ENCODE results near the gene RILPL1.
"Not testable (repeated sequence)": the region's sequence is repeated elsewhere in the genome, so short reads cannot be mapped to it uniquely, and the experiment has no call there.

Gene RILPL1

GRCh38 chr12:123494124-123494851 is 39.2 kb downstream of the RILPL1 start:
- DNase-seq (ENCODE audit: low read depth in 2 of 2) = no peak

DNA sequence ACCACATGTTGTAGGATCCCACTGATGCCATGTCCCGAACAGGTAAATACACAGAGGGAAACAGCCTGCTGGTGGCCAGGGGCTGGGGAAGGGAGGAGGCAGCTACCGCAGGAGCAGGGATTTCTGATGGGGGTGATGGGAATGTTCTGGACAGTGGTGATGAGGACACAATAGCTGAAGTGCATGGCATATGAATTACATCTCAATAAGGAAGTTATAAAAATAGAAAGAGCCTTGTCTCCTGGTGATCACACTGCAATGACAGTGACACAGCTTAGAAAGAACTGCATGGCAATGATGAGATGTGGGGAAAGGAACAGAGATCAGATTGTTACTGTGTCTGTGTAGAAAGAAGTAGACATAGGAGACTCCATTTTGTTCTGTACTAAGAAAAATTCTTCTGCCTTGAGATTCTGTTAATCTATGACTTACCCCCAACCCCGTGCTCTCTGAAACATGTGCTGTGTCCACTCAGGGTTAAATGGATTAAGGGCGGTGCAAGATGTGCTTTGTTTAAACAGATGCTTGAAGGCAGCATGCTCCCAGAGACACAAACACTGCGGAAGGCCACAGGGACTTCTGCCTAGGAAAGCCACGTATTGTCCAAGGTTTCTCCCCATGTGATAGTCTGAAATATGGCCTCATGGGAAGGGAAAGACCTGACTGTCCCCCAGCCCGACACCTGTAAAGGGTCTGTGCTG is 41.0 kb downstream of the RILPL1 start:
- not testable (repeated sequence) for DNase-seq (ENCODE audit: low read depth in 2 of 2)

DNA sequence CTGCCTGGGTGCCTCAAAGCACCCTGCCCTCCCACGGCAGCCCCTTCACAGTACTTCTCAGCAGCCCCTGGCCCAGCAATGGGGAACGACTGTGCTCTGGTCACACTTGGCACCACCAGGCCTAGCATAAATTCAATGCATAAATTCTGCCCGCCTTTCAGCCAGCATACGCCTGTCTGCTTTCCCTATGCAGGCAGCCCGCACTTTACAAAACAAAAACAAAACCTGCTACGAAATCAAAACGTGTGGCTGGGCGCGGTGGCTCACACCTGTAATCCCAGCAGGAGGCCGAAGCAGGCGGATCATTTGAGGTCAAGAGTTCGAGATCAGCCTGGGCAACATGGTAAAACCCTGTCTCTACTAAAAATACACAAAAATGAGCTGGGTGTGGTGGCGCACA is 42.0 kb downstream of the RILPL1 start:
- no peak for DNase-seq (ENCODE audit: low read depth in 2 of 2)

GRCh38 chr12:123491056-123491455 is 42.5 kb downstream of the RILPL1 start:
- DNase-seq (ENCODE audit: low read depth in 2 of 2) = no peak

DNA sequence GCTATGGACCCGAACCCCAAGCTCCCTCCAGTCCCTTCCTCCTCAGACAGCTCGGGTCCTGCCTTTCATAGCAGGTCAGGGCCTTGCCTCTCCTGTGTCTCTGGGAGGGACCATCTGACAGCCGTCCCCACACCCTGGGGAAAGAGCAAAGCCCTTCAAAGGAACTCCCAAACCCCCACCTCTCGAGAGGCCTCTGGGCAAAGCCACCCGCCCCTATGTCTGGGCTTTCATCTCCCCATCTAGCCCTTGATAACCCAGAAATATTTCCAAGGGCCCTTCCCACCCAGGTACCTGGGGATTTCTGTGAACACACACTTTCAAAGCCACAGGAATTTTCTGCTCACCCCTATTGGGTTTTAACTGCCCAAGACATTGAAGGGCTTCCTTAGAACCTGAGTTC is 43.4 kb downstream of the RILPL1 start:
- DNase-seq (ENCODE audit: low read depth in 2 of 2) = no peak

DNA sequence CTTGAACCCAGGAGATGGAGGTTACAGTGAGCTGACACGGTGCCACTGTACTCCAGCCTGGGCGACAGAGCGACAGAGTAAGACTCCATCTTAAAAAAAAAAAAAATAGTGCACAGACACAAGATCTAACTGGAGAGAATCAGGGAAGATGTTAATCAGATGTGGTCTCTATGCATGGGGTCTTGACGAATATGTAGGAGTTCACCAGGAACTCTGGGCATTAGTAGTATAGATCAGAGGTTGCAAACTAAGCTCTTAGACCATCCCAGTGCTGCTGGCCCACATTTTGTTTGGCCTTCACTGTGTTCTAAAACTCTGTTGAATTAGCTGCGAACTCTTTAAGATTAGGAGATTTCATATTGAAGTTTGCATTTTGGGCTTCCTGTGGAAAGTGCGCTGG is 43.9 kb downstream of the RILPL1 start:
- DNase-seq (ENCODE audit: low read depth in 2 of 2) = no peak

- no peak for DNase-seq (ENCODE audit: low read depth in 2 of 2)
These were observed 44.8 kb downstream of the RILPL1 start for GRCh38 chr12:123488539-123489230.

DNA sequence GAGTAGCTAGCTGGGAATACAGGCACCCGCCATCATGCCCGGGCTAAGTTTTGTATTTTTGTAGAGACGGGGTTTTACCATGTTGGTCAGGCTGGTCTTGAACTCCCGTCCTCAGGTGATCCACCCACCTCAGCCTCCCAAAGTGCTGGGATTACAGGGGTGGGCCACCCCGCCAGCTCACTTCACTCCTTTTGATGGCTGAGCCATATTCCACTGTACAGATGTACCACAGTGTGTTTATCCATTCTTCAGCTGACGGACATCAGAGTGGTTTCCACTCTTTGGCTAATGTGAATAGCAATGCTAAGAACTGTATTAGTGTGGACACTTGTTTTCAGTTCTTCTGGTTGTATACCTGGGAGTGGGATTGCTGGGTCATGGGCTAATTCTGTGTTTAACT is 46.1 kb downstream of the RILPL1 start:
- no peak for DNase-seq (ENCODE audit: low read depth in 2 of 2)

DNA sequence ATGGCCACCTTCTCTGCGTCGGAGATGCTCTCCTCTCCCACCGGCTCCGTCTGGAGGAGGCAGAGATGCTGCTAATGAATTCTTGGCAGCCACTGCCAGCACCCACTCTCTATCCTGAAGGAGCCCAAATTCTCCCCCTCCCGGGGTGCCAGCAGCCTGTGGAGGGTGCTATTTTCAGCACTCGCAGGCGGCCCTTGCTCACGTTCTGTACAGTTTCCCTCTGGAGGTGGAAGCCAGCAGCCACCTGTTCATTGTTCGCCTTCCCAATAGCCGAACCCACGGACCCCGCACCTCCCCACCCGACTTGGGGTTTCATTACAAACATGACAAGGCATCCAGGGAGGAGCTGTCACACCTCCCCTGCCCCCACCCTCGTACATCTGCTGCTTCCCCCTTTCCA is 47.8 kb downstream of the RILPL1 start:
- DNase-seq (ENCODE audit: low read depth in 2 of 2) = no peak

- no peak for DNase-seq (ENCODE audit: low read depth in 2 of 2)
These were observed 49.8 kb downstream of the RILPL1 start for GRCh38 chr12:123483602-123484248.

DNA sequence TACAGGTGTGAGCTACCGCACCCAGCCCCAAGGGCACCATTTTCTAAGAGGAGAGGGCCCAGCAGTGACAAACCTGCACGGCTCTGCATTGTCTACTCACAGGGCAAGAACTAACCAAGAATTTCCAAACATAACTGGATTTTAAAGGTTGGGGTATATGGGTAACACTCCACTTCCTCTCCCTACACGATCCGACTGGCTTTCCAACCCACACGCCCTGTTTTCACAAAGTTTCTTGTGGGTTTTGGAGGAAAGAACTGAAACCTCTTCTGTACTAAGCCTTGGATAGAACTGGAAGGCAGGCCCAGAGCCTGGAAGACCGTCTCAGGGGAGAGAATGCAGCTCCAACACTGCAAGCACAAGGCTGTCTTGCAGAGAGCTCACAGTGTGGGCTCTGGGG is 50.6 kb downstream of the RILPL1 start:
- DNase-seq (ENCODE audit: low read depth in 2 of 2) = no peak

DNA sequence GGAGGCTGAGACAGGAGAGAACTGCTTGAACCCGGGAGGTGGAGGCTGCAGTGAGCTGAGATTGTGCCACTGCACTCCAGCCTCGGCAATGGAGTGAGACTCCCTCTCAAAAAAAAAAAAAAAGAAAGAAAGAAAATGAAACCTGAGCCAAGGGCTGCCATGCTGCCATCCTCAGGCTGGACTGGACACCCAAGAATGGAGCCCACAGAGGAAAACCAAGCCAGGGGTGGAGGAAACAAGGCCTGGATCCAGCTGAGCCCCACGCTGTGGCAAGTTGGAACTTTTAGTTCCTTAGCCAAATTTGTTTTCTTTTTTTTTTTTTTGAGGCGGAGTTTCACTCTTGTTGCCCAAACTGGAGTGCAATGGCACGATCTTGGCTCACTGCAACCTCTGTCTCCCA is 52.3 kb downstream of the RILPL1 start:
- DNase-seq (ENCODE audit: low read depth in 2 of 2) = not testable (repeated sequence)

- no peak for DNase-seq (ENCODE audit: low read depth in 2 of 2)
These were observed 53.9 kb downstream of the RILPL1 start for GRCh38 chr12:123479442-123480180.

GRCh38 chr12:123478762-123479161 is 54.8 kb downstream of the RILPL1 start:
- no peak for DNase-seq (ENCODE audit: low read depth in 2 of 2)

DNA sequence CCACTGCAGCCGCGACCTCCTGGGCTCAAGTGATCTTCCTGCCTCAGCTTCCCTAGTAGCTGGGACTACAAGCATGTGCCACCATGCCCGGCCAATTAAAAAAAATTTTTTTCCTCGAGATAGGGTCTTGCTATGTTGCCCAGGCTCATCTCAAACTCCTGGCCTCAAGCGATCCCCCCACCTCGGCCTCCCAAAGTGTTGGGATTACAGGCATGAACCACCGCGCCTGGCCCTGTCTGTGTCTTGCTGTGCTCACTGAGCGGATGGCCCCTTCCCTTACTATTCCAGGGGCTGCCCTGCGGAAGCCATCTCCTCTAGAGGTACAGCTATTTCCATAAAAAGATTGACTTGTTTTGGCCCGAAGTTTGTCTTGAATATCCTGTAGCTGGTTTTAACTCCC is 55.5 kb downstream of the RILPL1 start:
- no peak for DNase-seq (ENCODE audit: low read depth in 2 of 2)

GRCh38 chr12:123475246-123475703 is 58.2 kb downstream of the RILPL1 start:
- no peak for DNase-seq (ENCODE audit: low read depth in 2 of 2)

GRCh38 chr12:123474485-123475245 is 58.9 kb downstream of the RILPL1 start:
- no peak for DNase-seq (ENCODE audit: low read depth in 2 of 2)

DNA sequence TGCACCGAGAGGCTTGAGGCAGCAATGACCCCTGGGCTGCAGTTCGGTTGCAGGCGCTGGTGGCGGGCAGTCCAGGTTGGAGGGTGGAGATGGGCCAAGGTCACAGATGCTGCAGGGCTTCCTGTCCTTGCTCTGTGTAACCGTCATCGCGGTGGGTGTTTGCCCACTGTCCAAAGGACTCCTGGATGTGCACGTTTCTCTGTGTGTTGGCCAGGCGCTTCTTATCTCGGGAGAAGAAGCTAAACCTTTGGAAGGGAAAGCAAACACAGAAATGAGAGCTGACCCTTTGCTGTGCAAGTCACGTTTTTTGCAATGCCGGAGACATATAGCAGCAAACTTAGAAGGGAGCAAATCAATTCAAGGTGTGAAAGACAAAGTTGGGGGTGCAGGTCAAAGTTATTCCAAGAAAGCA is 61.1 kb downstream of the RILPL1 start:
- DNase-seq (ENCODE audit: low read depth in 2 of 2) = no peak

DNA sequence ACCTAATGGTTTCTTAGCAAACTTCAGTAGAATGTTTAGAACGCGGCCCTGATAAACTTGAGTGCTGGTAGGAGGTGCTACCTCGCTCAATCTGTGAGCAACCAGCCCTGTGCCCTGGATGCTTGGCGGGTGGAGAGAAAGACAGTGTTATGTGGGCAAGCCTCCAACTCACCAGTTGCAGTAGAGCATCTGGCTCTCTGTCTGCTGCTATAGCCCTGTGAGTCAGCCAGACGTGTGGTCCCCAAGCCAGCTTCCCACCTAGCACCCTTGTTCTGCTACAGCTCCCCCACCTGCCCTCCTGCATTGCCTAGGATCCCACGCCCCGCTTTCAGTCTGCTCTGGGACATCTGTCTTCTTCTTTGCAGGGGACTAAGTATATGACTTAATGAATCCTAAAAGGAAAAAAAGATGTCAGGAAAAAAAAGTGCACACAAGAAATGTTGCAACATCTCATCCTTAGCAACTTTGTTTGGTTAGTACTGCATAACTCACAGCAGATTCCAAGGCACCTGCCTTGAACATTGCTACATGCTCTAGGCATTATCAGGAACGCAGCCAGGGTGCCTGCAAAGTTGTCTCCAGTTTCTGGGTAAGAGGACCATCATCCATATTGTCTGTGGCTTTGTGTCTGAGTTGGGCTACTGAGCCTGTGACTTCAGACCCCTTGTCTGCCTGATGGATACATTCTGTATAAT is 62.0 kb downstream of the RILPL1 start:
- no peak for DNase-seq (ENCODE audit: low read depth in 2 of 2)

DNA sequence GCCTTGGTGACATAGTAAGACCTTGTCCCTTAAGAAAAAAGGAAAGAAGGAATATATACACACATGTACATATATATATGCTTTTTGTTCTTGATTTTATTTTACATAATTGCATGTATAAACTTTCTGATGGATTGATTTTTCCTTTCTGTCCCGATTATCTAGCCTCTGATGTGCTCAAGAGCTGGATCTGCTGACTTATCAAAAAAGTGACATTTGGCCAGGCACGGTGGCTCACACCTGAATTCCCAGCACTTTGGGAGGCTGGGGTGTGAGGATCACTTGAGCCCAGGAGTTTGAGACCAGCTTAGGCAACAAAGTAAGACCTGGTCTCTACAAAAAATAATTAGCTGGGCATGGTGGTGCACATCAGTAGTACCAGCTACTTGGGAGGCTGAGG is 63.5 kb downstream of the RILPL1 start:
- DNase-seq (ENCODE audit: low read depth in 2 of 2) = no peak

Data from stimulated activated CD4-positive, alpha-beta T cell treated with anti-CD3 and anti-CD28 coated beads, Interleukin-12 subunit alpha, Interleukin-12 subunit beta, amount 100 ng/mL, for 24 hours (primary cell).